ENCODE results near the gene RXFP1.

RXFP1 gene

GRCh38 chr4:158604369-158604768, 82.7 kb downstream of the RXFP1 start:
- ChIA-PET CTCF (interaction anchor here (0.6 kb wide), 1 partner anchor 16 kb away, joined by 4 read pairs; no protein-coding TSS in a partner anchor), POLR2A (no interaction called here)
- DNase-seq (ENCODE audit: extremely low spot score): no peak
- TF ChIP-seq SP1 (IDR thresholded peaks at IDR 0.05) (no peak), CTBP1 (IDR thresholded peaks at IDR 0.05; ENCODE audit: borderline replicate concordance) (no peak), ELF4 (IDR thresholded peaks at IDR 0.05) (no peak), BHLHE40 (IDR thresholded peaks at IDR 0.05; ENCODE audit: borderline replicate concordance) (no peak), ZNF384 (IDR thresholded peaks at IDR 0.05) (no peak), NFRKB (IDR thresholded peaks at IDR 0.05) (no peak), LEF1 (IDR thresholded peaks at IDR 0.05; ENCODE audit: borderline replicate concordance) (no peak), TARDBP (IDR thresholded peaks at IDR 0.05) (no peak), SUZ12 (IDR thresholded peaks at IDR 0.05) (no peak), FOXA1 (IDR thresholded peaks at IDR 0.05) (no peak), L3MBTL2 (conservative IDR thresholded peaks at IDR 0.05) (no peak), FOXM1 (IDR thresholded peaks at IDR 0.05; ENCODE audit: borderline replicate concordance) (no peak), HDGF (IDR thresholded peaks at IDR 0.05; ENCODE audit: borderline replicate concordance) (no peak), ARNT (IDR thresholded peaks at IDR 0.05) (no peak), FOXK2 (IDR thresholded peaks at IDR 0.05) (no peak)
- TF ChIP-seq, protein P1, sequence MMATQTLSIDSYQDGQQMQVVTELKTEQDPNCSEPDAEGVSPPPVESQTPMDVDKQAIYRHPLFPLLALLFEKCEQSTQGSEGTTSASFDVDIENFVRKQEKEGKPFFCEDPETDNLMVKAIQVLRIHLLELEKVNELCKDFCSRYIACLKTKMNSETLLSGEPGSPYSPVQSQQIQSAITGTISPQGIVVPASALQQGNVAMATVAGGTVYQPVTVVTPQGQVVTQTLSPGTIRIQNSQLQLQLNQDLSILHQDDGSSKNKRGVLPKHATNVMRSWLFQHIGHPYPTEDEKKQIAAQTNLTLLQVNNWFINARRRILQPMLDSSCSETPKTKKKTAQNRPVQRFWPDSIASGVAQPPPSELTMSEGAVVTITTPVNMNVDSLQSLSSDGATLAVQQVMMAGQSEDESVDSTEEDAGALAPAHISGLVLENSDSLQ (IDR thresholded peaks at IDR 0.05): no peak

DNA sequence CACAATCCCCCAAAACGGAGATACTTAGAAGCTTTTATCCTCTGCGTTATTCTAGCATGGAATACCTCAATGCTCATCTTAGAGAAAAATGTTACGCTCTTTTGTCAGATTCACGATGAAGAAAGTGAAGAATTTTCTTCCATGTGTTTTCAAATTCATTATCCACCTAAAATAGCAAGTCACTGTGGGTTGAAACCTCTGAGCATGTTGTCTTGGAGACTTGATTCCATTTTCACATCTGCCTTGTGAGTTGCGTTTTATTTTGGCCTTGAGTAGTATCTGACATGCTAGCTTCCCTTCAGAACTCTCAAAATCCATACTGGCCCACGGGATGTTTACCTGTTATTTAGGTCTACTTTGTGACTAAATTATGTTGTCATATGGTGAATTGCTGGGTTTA, 83.7 kb downstream of the RXFP1 start:
- POLR2A ChIA-PET: no interaction called here
- CTCF ChIA-PET: no interaction called here
- DNase-seq (ENCODE audit: extremely low spot score): no peak
- no peak for TF ChIP-seq SUZ12 (IDR thresholded peaks at IDR 0.05)
- no peak for TF ChIP-seq FOXM1 (IDR thresholded peaks at IDR 0.05; ENCODE audit: borderline replicate concordance)
- no peak for TF ChIP-seq FOXA1 (IDR thresholded peaks at IDR 0.05)
- TF ChIP-seq CTBP1 (IDR thresholded peaks at IDR 0.05; ENCODE audit: borderline replicate concordance): no peak
- TF ChIP-seq, protein P1 (IDR thresholded peaks at IDR 0.05): no peak
- TF ChIP-seq L3MBTL2 (conservative IDR thresholded peaks at IDR 0.05): no peak
- no peak for TF ChIP-seq TARDBP (IDR thresholded peaks at IDR 0.05)
- no peak for TF ChIP-seq ZNF384 (IDR thresholded peaks at IDR 0.05)
- no peak for TF ChIP-seq ELF4 (IDR thresholded peaks at IDR 0.05)
- TF ChIP-seq HDGF (IDR thresholded peaks at IDR 0.05; ENCODE audit: borderline replicate concordance): no peak
- no peak for TF ChIP-seq BHLHE40 (IDR thresholded peaks at IDR 0.05; ENCODE audit: borderline replicate concordance)
- TF ChIP-seq LEF1 (IDR thresholded peaks at IDR 0.05; ENCODE audit: borderline replicate concordance): no peak
- no peak for TF ChIP-seq ARNT (IDR thresholded peaks at IDR 0.05)
- TF ChIP-seq SP1 (IDR thresholded peaks at IDR 0.05): no peak

GRCh38 chr4:158606969-158607368, 85.3 kb downstream of the RXFP1 start:
- TF ChIP-seq FOXA1 (IDR thresholded peaks at IDR 0.05) (no peak), FOXK2 (IDR thresholded peaks at IDR 0.05) (no peak), BHLHE40 (IDR thresholded peaks at IDR 0.05; ENCODE audit: borderline replicate concordance) (no peak), TARDBP (IDR thresholded peaks at IDR 0.05) (no peak), SUZ12 (IDR thresholded peaks at IDR 0.05) (no peak), CTBP1 (IDR thresholded peaks at IDR 0.05; ENCODE audit: borderline replicate concordance) (no peak), ELF4 (IDR thresholded peaks at IDR 0.05) (no peak), ARNT (IDR thresholded peaks at IDR 0.05) (no peak), L3MBTL2 (conservative IDR thresholded peaks at IDR 0.05) (no peak), NFRKB (IDR thresholded peaks at IDR 0.05) (no peak), LEF1 (IDR thresholded peaks at IDR 0.05; ENCODE audit: borderline replicate concordance) (no peak), FOXM1 (IDR thresholded peaks at IDR 0.05; ENCODE audit: borderline replicate concordance) (no peak), HDGF (IDR thresholded peaks at IDR 0.05; ENCODE audit: borderline replicate concordance) (no peak), SP1 (IDR thresholded peaks at IDR 0.05) (no peak), ZNF384 (IDR thresholded peaks at IDR 0.05) (no peak)
- TF ChIP-seq, protein P1 (IDR thresholded peaks at IDR 0.05): no peak
- no peak for DNase-seq (ENCODE audit: extremely low spot score)
- POLR2A ChIA-PET: no interaction called here
- CTCF ChIA-PET: no interaction called here

- DNase-seq (ENCODE audit: extremely low spot score): no peak
- ChIA-PET POLR2A (no interaction called here), CTCF (interaction anchor here (0.5 to 0.7 kb wide), 2 partner anchors 11 to 15 kb away, joined by 3 read pairs; no protein-coding TSS in a partner anchor)
- no peak for TF ChIP-seq HDGF (IDR thresholded peaks at IDR 0.05; ENCODE audit: borderline replicate concordance)
- no peak for TF ChIP-seq FOXM1 (IDR thresholded peaks at IDR 0.05; ENCODE audit: borderline replicate concordance)
- TF ChIP-seq FOXK2 (IDR thresholded peaks at IDR 0.05): no peak
- TF ChIP-seq, protein P1 (IDR thresholded peaks at IDR 0.05): no peak
- TF ChIP-seq ELF4 (IDR thresholded peaks at IDR 0.05): no peak
- no peak for TF ChIP-seq ARNT (IDR thresholded peaks at IDR 0.05)
- no peak for TF ChIP-seq TARDBP (IDR thresholded peaks at IDR 0.05)
- no peak for TF ChIP-seq ZNF384 (IDR thresholded peaks at IDR 0.05)
- no peak for TF ChIP-seq SUZ12 (IDR thresholded peaks at IDR 0.05)
- TF ChIP-seq BHLHE40 (IDR thresholded peaks at IDR 0.05; ENCODE audit: borderline replicate concordance): no peak
- no peak for TF ChIP-seq NFRKB (IDR thresholded peaks at IDR 0.05)
- no peak for TF ChIP-seq L3MBTL2 (conservative IDR thresholded peaks at IDR 0.05)
- no peak for TF ChIP-seq FOXA1 (IDR thresholded peaks at IDR 0.05)
- TF ChIP-seq SP1 (IDR thresholded peaks at IDR 0.05): no peak
- no peak for TF ChIP-seq LEF1 (IDR thresholded peaks at IDR 0.05; ENCODE audit: borderline replicate concordance)
- no peak for TF ChIP-seq CTBP1 (IDR thresholded peaks at IDR 0.05; ENCODE audit: borderline replicate concordance)
These were observed 87.4 kb downstream of the RXFP1 start for GRCh38 chr4:158609116-158609515.

DNA sequence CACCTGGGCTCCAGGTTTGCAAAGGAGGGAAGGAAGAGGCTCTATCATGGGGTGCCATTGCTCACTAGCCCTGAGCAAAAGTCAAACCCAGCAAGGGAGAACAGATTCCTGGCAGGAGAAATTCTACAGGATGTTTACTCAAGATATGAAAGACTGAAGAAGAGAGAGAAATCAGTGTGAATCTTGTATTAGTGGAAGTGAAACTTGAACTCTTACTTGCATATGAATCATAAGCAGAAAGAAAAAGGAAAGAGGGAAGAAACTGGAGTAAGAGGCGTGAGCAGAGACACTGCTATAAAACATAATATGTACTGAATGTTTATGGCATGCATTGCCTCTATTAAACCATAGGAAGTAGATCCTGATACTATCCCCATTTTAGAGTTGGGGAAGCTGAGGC, 89.1 kb downstream of the RXFP1 start:
- DNase-seq (ENCODE audit: extremely low spot score): no peak
- TF ChIP-seq FOXA1 (IDR thresholded peaks at IDR 0.05) (no peak), ELF4 (IDR thresholded peaks at IDR 0.05) (no peak), SUZ12 (IDR thresholded peaks at IDR 0.05) (no peak), TARDBP (IDR thresholded peaks at IDR 0.05) (no peak), LEF1 (IDR thresholded peaks at IDR 0.05; ENCODE audit: borderline replicate concordance) (no peak), NFRKB (IDR thresholded peaks at IDR 0.05) (no peak), L3MBTL2 (conservative IDR thresholded peaks at IDR 0.05) (no peak), FOXM1 (IDR thresholded peaks at IDR 0.05; ENCODE audit: borderline replicate concordance) (no peak)
- CTCF ChIA-PET: no interaction called here
- POLR2A ChIA-PET: no interaction called here

Measured in HEK293T (cell line).